B cell (primary cell): Measurements from ENCODE around the gene ELFN2.

Source experiments
- EZH2 ChIP-seq: IDR thresholded peaks from 2 replicates; pipeline ENCODE4 v1.6.1; 2012; ENCODE audit warnings: borderline replicate concordance, low read depth, mild to moderate bottlenecking, moderate library complexity, low read length; ENCODE audit not compliant: insufficient read depth, poor library complexity, severe bottlenecking
- TF ChIP-seq, protein P1 (sequence below): fragments of 200-600 bp; IDR thresholded peaks from one replicate; pipeline ENCODE4 v1.8.0; 2022; ENCODE audit warnings: antibody characterized with exemption, mild to moderate bottlenecking

DNA sequence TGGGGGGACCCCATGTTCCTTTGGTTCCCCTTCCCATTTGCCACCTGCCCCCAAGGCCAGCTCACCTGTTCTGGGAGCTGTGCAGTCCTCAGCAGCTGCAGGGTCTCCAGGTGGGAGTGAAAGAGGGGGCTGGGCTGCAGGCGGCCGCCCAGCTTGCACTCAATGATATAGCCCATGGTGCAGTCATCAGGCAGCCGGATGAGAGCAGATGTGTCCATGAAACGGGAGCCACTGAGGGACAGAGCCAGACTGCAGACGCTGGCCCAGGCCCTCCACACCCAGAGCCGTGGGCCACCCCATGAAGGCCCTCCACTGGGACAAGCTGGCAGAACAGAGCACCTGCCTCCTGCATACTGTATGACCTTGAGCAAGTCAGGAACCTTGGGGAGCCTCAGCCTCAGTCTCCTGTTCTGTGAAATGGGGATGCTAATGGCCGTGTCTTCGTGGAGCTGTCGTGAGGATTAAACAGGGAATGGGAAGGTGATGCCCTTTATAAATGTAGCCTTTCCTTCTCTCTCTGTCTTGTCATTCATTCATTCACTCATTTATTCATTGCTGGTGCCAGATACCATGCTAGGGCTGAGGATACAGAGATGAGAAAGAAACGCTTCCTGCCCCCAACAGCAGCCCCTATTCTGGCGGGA is 47.3 kb upstream of the ELFN2 start:
- TF ChIP-seq, protein P1, sequence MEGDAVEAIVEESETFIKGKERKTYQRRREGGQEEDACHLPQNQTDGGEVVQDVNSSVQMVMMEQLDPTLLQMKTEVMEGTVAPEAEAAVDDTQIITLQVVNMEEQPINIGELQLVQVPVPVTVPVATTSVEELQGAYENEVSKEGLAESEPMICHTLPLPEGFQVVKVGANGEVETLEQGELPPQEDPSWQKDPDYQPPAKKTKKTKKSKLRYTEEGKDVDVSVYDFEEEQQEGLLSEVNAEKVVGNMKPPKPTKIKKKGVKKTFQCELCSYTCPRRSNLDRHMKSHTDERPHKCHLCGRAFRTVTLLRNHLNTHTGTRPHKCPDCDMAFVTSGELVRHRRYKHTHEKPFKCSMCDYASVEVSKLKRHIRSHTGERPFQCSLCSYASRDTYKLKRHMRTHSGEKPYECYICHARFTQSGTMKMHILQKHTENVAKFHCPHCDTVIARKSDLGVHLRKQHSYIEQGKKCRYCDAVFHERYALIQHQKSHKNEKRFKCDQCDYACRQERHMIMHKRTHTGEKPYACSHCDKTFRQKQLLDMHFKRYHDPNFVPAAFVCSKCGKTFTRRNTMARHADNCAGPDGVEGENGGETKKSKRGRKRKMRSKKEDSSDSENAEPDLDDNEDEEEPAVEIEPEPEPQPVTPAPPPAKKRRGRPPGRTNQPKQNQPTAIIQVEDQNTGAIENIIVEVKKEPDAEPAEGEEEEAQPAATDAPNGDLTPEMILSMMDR, result no peak
- no peak for TF ChIP-seq EZH2
